Body of pancreas (tissue), 4 donors: ENCODE data around the gene NEDD4. TPM values are rescaled to one million over a fixed set of nuclear protein-coding genes. Genes with fewer than 3 reads are reported as not detected.

ENCODE experiments used
- ATAC-seq: fragments of 150-250 bp; one replicate; pipeline ENCODE4 v1.9.1; 2016
- DNase-seq, 4 donors: peaks; one replicate each; pipeline ENCODE4 v3.0.0-alpha.2; 2019
- H3K27ac ChIP-seq, 4 donors: fragments of 200-600 bp; sonication (generic); 1 replicate in 3 of 4; 2 replicates in 1 of 4; pipeline versions ENCODE4 v1.5.1 to v1.6.1; 2016 to 2019; ENCODE audit warnings: mild to moderate bottlenecking in 1 of 4, mixed read lengths in 1 of 4, moderate library complexity in 1 of 4
- H3K27me3 ChIP-seq, 2 donors: fragments of 200-600 bp; sonication (generic); one replicate each; pipeline ENCODE4 v1.6.0; 2016; ENCODE audit warnings: mild to moderate bottlenecking in 1 of 2
- H3K36me3 ChIP-seq, 2 donors: fragments of 200-600 bp; sonication (generic); replicated peaks in 1 of 2; 2 replicates each; pipeline ENCODE4 v1.5.1; 2016; ENCODE audit warnings: low read depth in 2 of 2; ENCODE audit not compliant: insufficient read depth in 1 of 2
- H3K4me1 ChIP-seq: fragments of 200-600 bp; sonication (generic); one replicate; pipeline ENCODE4 v1.6.0; 2016
- H3K4me3 ChIP-seq, 2 donors: fragments of 200-600 bp; sonication (generic); 1 replicate in 1 of 2; 2 replicates in 1 of 2; pipeline ENCODE4 v1.5.1; 2016 to 2019
- H3K9me3 ChIP-seq, 3 donors: fragments of 200-600 bp; sonication (generic); 1 replicate in 2 of 3; 2 replicates in 1 of 3; pipeline ENCODE4 v1.5.1; 2016
- POLR2A ChIP-seq, 3 donors: fragments of 450-650 bp; IDR thresholded peaks; one replicate each; pipeline ENCODE4 v1.6.1; 2016; ENCODE audit warnings: antibody characterized with exemption in 3 of 3, mild to moderate bottlenecking in 2 of 3
- WGBS, 2 donors: methylation state at CpG; one replicate each; pipeline ENCODE4 v1.1.5; 2017; 5-methylcytosine and 5-hydroxymethylcytosine counted together
- intact Hi-C: fragments of 100-400 bp; cut with DNase I; formaldehyde crosslinking; loops from one replicate; pipeline ENCODE4 v1.15.1; 2023
- total RNA-seq, 2 donors: library from RNA; depleted of rRNA; stranded (reverse); fragments of >200 nt; gene quantifications; one replicate each; pipeline ENCODE4 v1.1.0, GENCODE V29; 2016
- TF ChIP-seq, protein P1 (sequence below), 7 experiments: fragments of 450-650 bp in 4 of 7; fragments of 200-600 bp in 3 of 7; sonication (generic) in 3 of 7; IDR thresholded peaks; one replicate each; pipeline ENCODE4 v1.5.1; 2016 to 2019; ENCODE audit warnings: antibody characterized with exemption in 7 of 7

NEDD4 gene
- total RNA-seq, 2 donors from 2014 or later: 3.0 to 8.0 TPM

DNA sequence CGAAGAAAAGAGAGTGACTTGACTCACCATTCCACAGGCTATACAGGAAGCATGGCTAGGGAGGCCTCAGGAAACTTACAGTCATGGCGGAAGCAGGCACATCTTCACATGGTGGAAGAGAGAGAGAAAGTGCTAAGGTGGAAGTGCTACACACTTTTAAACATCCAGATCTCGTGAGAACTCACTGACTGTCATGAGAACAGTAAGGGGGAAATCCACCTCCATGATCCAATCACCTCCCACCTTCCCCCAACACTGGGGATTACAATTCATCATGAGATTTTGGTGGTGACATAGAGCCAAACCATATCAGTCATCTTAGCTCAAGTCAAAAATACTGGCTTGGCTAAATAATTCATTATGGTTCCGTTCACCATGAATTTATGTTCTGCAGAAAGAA is 45.3 kb upstream of the NEDD4 start:
- ATAC-seq (no peak), DNase-seq (no peak)
- intact Hi-C loops: no loop called here
- Histone ChIP-seq H3K4me1 (peaks cover 16% of the 10 kb centered on the region), H3K27ac (no peak overlapping the region), H3K9me3 (no peaks in the 10 kb centered on the region), H3K27me3 (no peaks in the 10 kb centered on the region), H3K36me3 (no peaks in the 10 kb centered on the region), H3K4me3 (no peak overlapping the region)
- TF ChIP-seq, protein P1, sequence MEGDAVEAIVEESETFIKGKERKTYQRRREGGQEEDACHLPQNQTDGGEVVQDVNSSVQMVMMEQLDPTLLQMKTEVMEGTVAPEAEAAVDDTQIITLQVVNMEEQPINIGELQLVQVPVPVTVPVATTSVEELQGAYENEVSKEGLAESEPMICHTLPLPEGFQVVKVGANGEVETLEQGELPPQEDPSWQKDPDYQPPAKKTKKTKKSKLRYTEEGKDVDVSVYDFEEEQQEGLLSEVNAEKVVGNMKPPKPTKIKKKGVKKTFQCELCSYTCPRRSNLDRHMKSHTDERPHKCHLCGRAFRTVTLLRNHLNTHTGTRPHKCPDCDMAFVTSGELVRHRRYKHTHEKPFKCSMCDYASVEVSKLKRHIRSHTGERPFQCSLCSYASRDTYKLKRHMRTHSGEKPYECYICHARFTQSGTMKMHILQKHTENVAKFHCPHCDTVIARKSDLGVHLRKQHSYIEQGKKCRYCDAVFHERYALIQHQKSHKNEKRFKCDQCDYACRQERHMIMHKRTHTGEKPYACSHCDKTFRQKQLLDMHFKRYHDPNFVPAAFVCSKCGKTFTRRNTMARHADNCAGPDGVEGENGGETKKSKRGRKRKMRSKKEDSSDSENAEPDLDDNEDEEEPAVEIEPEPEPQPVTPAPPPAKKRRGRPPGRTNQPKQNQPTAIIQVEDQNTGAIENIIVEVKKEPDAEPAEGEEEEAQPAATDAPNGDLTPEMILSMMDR (IDR thresholded peaks at IDR 0.05): no peak
- no peak for TF ChIP-seq POLR2A (IDR thresholded peaks at IDR 0.05)
- 82 to 91% methylated on average over 4 of the region's 4 CpGs for WGBS, 2 donors

DNA sequence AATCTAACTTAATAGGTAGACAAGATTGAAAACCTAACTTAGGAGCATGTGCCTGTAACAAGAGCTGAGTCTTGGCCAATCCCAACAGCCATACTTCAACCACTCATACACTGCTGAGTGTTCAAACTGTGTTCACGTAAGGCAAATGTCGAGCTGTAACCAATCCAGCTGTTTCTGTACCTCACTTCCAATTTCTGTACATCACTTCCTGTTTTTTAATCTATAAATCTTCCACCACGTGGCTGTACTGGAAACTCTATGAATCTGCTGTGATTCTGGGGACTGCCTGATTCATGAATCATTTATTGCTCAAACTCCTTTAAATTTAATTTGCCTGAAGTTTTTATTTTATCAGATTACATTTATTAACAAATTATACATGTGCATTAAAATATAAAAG is 44.6 kb upstream of the NEDD4 start:
- TF ChIP-seq, protein P1 (IDR thresholded peaks at IDR 0.05): no peak
- TF ChIP-seq POLR2A (IDR thresholded peaks at IDR 0.05): no peak
- H3K36me3 ChIP-seq: no peaks in the 10 kb centered on the region
- H3K4me1 ChIP-seq: peaks cover 16% of the 10 kb centered on the region
- ATAC-seq (no peak), DNase-seq (no peak)
- WGBS, 2 donors: 61 to 70% methylated on average over 3 of the region's 3 CpGs
- no peak overlapping the region for H3K4me3 ChIP-seq
- H3K27ac ChIP-seq: no peak overlapping the region
- intact Hi-C loops: no loop called here
- H3K27me3 ChIP-seq: no peaks in the 10 kb centered on the region
- H3K9me3 ChIP-seq: no peaks in the 10 kb centered on the region

DNA sequence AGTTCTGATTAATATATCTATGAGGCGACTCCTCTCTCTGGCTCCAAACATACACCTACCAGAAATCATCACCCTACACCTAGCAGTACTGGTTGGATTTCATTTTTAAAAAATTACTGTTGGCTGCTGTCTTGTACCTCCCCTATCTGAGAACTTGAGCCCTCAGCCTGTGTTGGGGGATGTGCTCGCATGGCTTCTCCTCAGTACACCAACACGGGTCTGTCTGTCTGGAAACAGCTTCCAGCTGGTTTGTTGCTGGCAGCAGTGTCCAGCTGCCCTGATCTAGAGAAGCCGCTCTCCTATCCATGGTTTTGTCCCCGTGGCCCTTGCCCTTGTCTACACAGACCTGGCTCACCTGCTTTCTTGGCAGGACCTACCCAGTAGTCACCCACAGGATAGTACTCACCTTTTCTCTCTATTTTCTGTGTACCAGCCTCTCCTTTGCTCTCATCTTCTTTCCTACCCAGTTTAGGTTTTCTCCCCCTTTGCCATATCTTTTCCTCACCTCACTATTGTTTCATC is 43.2 kb upstream of the NEDD4 start:
- peaks cover 12% of the 10 kb centered on the region for H3K4me1 ChIP-seq
- DNase-seq (no peak), ATAC-seq (no peak)
- intact Hi-C loops: no loop called here
- H3K27ac ChIP-seq: no peak overlapping the region
- H3K4me3 ChIP-seq: no peak overlapping the region
- H3K27me3 ChIP-seq: no peaks in the 10 kb centered on the region
- no peaks in the 10 kb centered on the region for H3K9me3 ChIP-seq
- no peaks in the 10 kb centered on the region for H3K36me3 ChIP-seq
- TF ChIP-seq, protein P1 (IDR thresholded peaks at IDR 0.05): no peak
- TF ChIP-seq POLR2A (IDR thresholded peaks at IDR 0.05): no peak
- WGBS, 2 donors: 79 to 86% methylated on average over 5 of the region's 5 CpGs

DNA sequence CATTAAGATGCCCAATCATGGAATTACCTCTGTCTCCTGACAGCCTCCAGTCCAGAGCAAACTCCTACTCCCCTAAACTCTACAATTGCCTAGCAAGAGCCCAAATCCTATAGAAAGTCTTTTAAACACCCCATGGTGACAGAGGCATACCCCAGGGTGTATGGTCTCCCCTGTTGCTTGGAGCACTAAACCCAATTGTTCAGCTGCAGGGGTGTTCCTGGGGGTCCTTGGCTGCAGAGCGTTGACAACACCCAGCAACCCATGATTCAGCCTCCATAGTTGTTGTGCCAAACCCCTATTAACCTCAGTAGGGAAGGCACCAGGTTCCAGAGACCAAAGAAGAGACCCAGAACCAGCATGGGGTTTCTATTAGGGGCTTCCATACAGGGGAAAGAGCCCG is 41.8 kb upstream of the NEDD4 start:
- no peak overlapping the region for H3K4me3 ChIP-seq
- peaks cover 3% of the 10 kb centered on the region for H3K4me1 ChIP-seq
- H3K27me3 ChIP-seq: no peaks in the 10 kb centered on the region
- 63 to 78% methylated on average over 2 of the region's 2 CpGs for WGBS, 2 donors
- no peaks in the 10 kb centered on the region for H3K36me3 ChIP-seq
- H3K9me3 ChIP-seq: no peaks in the 10 kb centered on the region
- ATAC-seq: no peak
- intact Hi-C loops: no loop called here
- DNase-seq: no peak
- TF ChIP-seq POLR2A (IDR thresholded peaks at IDR 0.05): no peak
- TF ChIP-seq, protein P1 (IDR thresholded peaks at IDR 0.05): no peak
- H3K27ac ChIP-seq: no peak overlapping the region

DNA sequence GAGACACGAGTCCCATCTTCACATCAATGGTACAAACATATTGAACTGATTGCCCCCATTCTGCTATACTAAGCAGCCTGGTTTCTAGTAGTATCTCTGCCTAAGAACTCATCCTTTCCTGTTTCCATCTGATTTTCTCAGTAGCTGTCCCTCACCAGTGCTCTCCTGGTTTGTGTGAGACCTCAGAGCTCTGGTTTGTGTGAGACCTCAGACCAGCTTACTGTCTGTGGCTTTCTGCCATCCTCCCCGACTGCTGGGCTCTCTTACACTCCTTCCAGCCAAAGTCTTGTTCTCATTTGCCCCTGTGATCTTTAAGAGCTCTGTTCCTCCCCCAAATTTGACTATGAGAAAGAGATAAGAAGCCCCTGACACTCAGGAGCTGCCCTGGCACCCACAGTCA is 41.1 kb upstream of the NEDD4 start:
- intact Hi-C loops: no loop called here
- no peak overlapping the region for H3K4me3 ChIP-seq
- no peaks in the 10 kb centered on the region for H3K4me1 ChIP-seq
- 53 to 100% methylated on average over 1 to 2 of the region's 2 CpGs for WGBS, 2 donors
- no peaks in the 10 kb centered on the region for H3K9me3 ChIP-seq
- DNase-seq (no peak), ATAC-seq (no peak)
- no peaks in the 10 kb centered on the region for H3K27me3 ChIP-seq
- no peak overlapping the region for H3K27ac ChIP-seq
- no peaks in the 10 kb centered on the region for H3K36me3 ChIP-seq
- no peak for TF ChIP-seq POLR2A (IDR thresholded peaks at IDR 0.05)
